HG03520 (cell line): Measurements from ENCODE around the gene MYO5C.
"Not testable (repeated sequence)": the region's sequence is repeated elsewhere in the genome, so short reads cannot be mapped to it uniquely, and the experiment has no call there.

Experiments used
- ATAC-seq: cut with Tn5 transposase; IDR thresholded peaks from one replicate; pipeline ENCODE4 v1.9.1; 2021; ENCODE audit warnings: mild to moderate bottlenecking, moderate library complexity; ENCODE audit not compliant: unreplicated experiment

MYO5C gene

GRCh38 chr15:52180196-52180835, 115.3 kb downstream of the MYO5C start:
- peak; percentile 23 for ATAC-seq

DNA sequence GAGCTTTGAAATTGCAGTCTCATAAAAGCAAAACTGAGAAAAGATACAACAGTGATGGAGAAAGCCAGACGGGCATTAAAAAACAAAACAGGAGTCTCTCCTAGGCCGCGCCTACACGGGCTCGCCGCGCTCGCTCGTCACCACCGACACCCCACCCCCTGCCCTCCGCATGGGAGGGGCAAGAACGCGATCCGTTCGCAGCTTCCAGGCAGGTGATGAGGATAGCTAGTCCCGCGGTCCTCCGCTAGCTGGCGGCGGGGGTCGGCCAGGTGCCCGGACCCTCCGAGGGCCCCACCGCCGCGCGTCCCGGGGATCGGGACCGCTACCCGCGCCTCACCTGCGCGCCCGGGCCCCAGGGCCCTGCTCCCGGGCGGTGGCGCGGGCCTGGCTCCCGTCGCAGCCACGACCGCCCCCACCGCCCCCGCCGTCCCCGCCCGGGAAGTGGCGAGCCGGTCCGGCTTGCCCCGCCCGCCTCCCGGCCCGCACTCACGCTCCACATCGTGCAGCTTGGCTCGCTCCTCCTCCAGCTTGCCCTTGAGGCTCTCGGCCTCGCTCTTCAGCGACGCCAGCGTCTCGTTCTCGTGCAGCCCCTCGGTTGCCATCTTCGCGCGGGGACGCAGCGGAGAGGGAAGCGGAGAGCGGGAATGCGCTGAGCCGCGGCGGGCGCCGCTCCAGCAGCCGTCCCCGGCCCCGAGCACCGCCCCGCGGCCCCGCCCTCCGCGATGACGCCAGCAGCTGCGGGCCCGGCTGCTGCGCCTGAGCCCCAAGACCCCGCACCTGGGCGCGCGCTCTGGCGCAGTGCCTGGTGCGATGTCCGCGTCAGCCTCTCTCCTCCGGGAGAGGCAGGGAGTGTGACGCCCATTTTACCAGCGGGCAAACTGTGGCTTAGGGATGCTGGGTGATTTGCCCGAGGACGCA, 116.1 kb downstream of the MYO5C start:
- ATAC-seq: peak; percentile 70

DNA sequence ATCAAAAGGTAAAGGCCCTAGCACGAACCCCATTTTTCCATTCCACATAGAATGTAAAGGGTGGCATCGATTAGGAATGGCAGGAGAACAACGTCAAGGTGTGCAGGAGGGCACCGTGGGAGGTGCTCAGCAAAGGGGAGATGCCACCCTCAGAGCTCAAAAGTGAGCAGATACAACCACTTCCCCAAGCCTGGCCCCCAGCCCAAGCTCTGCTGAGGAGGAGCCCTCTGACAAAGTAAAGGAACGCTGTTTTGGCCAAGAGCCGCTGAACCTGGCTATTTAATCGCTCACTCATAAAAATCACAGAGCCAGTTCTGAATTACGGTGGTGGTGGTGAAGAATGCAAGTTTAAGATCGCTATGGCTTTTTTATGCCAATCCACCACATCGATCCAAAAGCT, 116.8 kb downstream of the MYO5C start:
- no peak for ATAC-seq

DNA sequence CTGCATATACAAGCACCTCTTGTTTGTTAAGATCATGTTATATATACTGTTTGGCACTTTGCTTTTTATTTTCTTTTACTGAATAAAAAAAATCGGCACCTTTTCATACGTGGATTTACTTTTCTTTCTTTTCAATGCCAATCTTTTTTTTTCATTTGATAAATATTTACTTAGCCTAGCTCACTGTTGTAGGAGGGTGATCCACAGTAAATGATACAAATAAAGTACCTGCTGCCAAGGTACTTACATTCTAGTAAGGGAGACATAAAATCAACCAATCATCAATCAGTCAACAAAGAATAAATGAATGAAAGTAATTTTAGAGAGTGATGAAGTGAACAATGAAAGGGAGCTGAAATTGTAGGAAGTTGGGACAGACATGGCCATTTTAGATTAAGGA, 122.7 kb downstream of the MYO5C start:
- ATAC-seq: no peak

DNA sequence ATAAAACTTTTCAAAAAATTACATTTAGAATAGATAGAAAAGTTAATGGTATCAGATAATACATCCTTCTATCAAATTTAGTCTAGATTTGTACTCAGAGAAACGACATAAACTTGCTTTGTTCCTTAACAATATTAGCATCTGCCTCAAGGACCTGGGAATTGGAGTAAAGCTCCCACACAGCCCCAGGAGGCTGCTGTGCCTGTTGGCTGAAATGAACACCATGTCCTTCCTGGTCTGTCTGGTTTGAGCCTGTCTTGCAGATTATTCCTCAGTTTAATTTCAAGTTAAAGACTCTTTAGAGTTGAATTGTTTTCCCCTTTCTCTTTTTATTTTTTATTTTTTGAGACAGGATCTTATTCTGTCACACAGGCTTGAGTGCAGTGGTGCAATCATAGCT, 123.8 kb downstream of the MYO5C start:
- no peak for ATAC-seq

DNA sequence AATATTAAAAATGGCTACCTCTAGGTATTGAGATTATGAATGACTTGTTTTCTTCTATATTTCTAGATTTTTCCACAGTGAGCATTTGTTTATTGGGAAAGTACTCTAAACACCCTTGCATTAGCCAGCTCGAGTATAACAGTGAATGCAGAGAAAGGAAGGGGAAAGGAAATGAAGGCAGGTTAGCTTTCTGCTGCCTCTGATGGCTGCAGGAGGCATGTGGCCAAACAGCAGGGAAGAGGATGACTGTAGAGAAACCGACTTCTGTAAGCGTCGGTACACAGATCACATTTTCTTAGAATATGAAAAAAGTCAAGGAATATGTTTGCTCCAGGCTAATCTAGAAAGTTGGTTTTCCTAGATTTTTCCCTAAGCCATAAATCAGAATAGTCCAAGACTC, 124.2 kb downstream of the MYO5C start:
- ATAC-seq: no peak

- ATAC-seq: not testable (repeated sequence)
Measured at GRCh38 chr15:52170199-52170598, 125.4 kb downstream of the MYO5C start.

GRCh38 chr15:52165494-52166131, 130.0 kb downstream of the MYO5C start:
- not testable (repeated sequence) for ATAC-seq

DNA sequence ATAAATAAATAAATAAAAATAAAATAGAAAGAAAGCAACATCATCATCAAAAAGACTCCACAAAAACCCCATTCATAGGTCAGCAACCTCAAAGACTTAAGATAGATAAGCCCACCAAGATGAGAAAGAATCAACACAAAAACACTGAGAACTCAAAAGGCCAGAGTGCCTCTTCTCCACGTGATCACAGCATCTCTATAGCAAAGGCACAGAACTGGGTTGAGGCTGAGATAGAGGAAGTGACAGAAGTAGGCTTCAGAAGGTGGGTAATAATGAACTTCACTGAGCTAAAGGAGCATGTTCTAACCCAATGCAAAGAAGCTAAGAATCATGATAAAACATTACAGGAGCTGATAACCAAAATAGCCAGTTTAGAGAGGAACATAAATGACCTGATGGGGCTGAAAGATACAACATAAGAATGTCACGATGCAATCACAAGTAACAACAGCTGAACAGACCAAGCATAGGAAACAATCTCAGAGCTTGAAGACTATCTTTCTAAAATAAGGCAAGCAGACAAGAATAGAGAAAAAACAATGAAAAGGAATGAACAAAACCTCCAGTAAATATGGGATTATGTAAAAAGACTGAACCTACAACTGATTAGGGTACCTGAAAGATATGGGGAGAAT, 130.9 kb downstream of the MYO5C start:
- ATAC-seq: no peak

GRCh38 chr15:52163321-52164190, 132.0 kb downstream of the MYO5C start:
- ATAC-seq: no peak

GRCh38 chr15:52162876-52163275, 132.7 kb downstream of the MYO5C start:
- ATAC-seq: no peak

DNA sequence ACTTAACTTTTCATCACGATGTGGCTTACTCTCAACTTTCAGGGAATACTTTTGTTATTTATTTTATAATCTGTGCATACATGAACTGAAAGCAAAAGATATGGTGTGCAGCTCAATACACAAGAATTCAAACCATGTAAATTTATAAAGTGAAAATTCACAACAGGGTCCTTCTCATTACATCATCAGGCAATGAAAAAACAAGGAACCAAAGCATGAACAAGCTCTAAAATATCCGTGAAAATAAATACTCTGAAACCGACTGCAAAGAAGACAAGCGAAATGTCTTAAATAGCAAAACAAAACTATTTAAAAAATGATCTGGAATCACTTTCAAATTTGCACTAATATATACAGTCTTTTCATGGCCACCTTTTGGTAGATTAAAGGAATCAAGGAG, 133.3 kb downstream of the MYO5C start:
- ATAC-seq: no peak

- ATAC-seq: no peak
Measured at GRCh38 chr15:52161406-52161966, 134.1 kb downstream of the MYO5C start.

GRCh38 chr15:52159645-52160044, 136.0 kb downstream of the MYO5C start:
- ATAC-seq: no peak

GRCh38 chr15:52158084-52158765, 137.4 kb downstream of the MYO5C start:
- ATAC-seq: no peak

- ATAC-seq: no peak
Measured at GRCh38 chr15:52155878-52156277, 139.7 kb downstream of the MYO5C start.

DNA sequence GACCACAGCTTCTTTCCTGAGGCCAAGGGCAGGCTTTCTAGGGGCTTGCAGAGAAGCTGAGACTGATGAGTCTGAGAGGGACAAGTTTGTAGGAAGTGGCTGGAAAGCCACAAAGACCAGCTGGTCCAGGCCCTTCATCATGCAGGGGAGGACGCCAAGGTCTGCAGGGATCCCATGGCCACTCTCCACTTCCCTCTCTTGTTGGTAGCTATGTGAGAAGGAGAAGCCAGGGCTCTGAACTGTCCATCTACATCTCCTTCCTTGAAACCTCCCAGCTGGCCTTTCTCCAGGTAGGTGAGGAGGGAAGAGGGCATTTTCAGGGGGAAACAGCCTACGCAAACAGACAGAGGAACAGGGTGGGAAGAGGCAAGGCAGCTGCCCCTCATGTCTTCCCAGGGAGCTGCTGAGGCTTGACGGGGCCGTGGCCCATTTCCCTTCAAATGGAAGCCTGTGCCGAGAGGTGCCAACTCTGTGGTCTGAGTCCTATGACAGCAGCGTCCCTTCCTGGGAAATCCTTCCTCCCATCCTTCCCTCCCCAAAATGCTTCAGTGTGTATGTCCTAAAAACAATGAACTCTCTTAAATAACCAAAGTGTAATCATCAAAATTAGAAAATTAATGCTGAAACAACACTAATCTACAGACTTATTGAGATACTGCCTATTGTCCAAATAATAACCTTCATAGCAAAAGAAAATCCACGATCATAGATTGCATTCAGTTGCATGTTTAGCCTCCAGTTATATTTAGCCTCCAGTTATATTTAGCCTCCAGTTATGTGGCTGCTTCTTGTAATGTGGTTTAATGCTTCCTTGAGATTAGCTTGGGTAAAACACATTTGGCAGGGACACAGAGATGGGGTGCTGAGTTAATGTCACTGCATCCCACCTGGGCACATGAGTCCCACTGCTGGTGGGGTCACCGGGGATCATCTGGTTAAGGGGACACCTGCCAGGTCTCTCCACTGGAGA, 140.4 kb downstream of the MYO5C start:
- ATAC-seq: no peak
